GM18951 (cell line): ENCODE measurements around the gene GNB1.
"Not testable (repeated sequence)": the region's sequence is repeated elsewhere in the genome, so short reads cannot be mapped to it uniquely, and the experiment has no call there.

ENCODE experiments used
- POLR2A ChIP-seq: IDR thresholded peaks from 4 replicates; pipeline ENCODE4 v1.6.1; 2011; ENCODE audit warnings: mild to moderate bottlenecking; ENCODE audit not compliant: insufficient read length, insufficient read depth; ENCODE audit errors: extremely low read depth
- in situ Hi-C: fragments of 300-500 bp; cut with MboI; formaldehyde crosslinking; loops from one replicate; pipeline ENCODE4 v1.12.0; 2022; ENCODE audit warnings: low sequenced_read_pairs, mixed read lengths, inconsistent platforms; ENCODE audit not compliant: unreplicated experiment

The GNB1 gene

GRCh38 chr1:1890506-1891348 lies at the start of gene GNB1:
Gene GNB1 (minus strand): TSS chr1:1891087. CDS start chr1:1825453, 65,634 bp downstream.
- in situ Hi-C loops = no loop called here
- peak; percentile 75 for TF ChIP-seq POLR2A

GRCh38 chr1:1940123-1940425 lies 49.2 kb upstream of the GNB1 start:
- no peak for TF ChIP-seq POLR2A
- in situ Hi-C loops = no loop called here

GRCh38 chr1:1939296-1940122 lies 48.6 kb upstream of the GNB1 start:
- no peak for TF ChIP-seq POLR2A
- in situ Hi-C loops = no loop called here

- TF ChIP-seq POLR2A = no peak
- in situ Hi-C loops = no loop called here
Observed at GRCh38 chr1:1938613-1939295, 47.9 kb upstream of the GNB1 start.

GRCh38 chr1:1938276-1938573 lies 47.3 kb upstream of the GNB1 start:
- no peak for TF ChIP-seq POLR2A
- in situ Hi-C loops = no loop called here

- no peak for TF ChIP-seq POLR2A
- in situ Hi-C loops = no loop called here
Observed at GRCh38 chr1:1937549-1938275, 46.8 kb upstream of the GNB1 start.

- TF ChIP-seq POLR2A = no peak
- in situ Hi-C loops = no loop called here
Observed at GRCh38 chr1:1937061-1937460, 46.2 kb upstream of the GNB1 start.

- in situ Hi-C loops = not testable (repeated sequence)
Observed at GRCh38 chr1:1934848-1935247, 44.0 kb upstream of the GNB1 start.

- in situ Hi-C loops = no loop called here
- TF ChIP-seq POLR2A = no peak
Observed at GRCh38 chr1:1929639-1930545, 39.0 kb upstream of the GNB1 start.

- in situ Hi-C loops = no loop called here
- no peak for TF ChIP-seq POLR2A
Observed at GRCh38 chr1:1929102-1929638, 38.3 kb upstream of the GNB1 start.

GRCh38 chr1:1928231-1929101 lies 37.6 kb upstream of the GNB1 start:
- no peak for TF ChIP-seq POLR2A
- in situ Hi-C loops = no loop called here
